Trophoblast cell (in vitro differentiated cells and primary cell): ENCODE data around the gene SFXN5.

ENCODE experiments used
- DNase-seq, 2 donors: peaks; one replicate each; pipeline ENCODE4 v3.0.0-alpha.2; 2016
- H2AFZ ChIP-seq: 2 replicates; pipeline ENCODE4 v1.6.1; 2013; ENCODE audit warnings: low read length, moderate library complexity, mild to moderate bottlenecking; ENCODE audit not compliant: insufficient read depth, poor library complexity
- H2AK5ac ChIP-seq: 2 replicates; pipeline ENCODE4 v1.6.1; 2013; ENCODE audit warnings: mild to moderate bottlenecking, low read length
- H2BK120ac ChIP-seq: 2 replicates; pipeline ENCODE4 v1.6.1; 2013; ENCODE audit warnings: low read length, mild to moderate bottlenecking, moderate library complexity; ENCODE audit not compliant: insufficient read depth, poor library complexity
- H2BK12ac ChIP-seq: 2 replicates; pipeline ENCODE4 v1.6.1; 2013; ENCODE audit warnings: mild to moderate bottlenecking, low read length, moderate library complexity
- H2BK5ac ChIP-seq: 2 replicates; pipeline ENCODE4 v1.6.1; 2013; ENCODE audit warnings: low read length, low read depth, moderate library complexity, mild to moderate bottlenecking; ENCODE audit not compliant: poor library complexity
- H3K14ac ChIP-seq: 2 replicates; pipeline ENCODE4 v1.6.1; 2013; ENCODE audit warnings: mild to moderate bottlenecking, low read length
- H3K18ac ChIP-seq: 2 replicates; pipeline ENCODE4 v1.6.1; 2013; ENCODE audit warnings: mild to moderate bottlenecking, low read length
- H3K23ac ChIP-seq: 2 replicates; pipeline ENCODE4 v1.6.1; 2013; ENCODE audit warnings: low read length
- H3K27ac ChIP-seq: 2 replicates; pipeline ENCODE4 v1.5.1; 2013; ENCODE audit warnings: low read depth, mild to moderate bottlenecking, inconsistent platforms, low read length, moderate library complexity
- H3K27me3 ChIP-seq: 2 replicates; pipeline ENCODE4 v1.6.1; 2013; ENCODE audit warnings: inconsistent platforms, mild to moderate bottlenecking, low read length, moderate library complexity; ENCODE audit not compliant: insufficient read depth
- H3K36me3 ChIP-seq, 2 experiments: 1 replicate in 1 of 2; 2 replicates in 1 of 2; pipeline ENCODE4 v1.6.1; 2013; ENCODE audit warnings: low read length in 2 of 2, mild to moderate bottlenecking in 2 of 2, moderate library complexity in 1 of 2; ENCODE audit not compliant: insufficient read depth in 2 of 2, control insufficient read depth in 1 of 2
- H3K4ac ChIP-seq: 2 replicates; pipeline ENCODE4 v1.6.1; 2013; ENCODE audit warnings: low read depth, mild to moderate bottlenecking, low read length, moderate library complexity
- H3K4me1 ChIP-seq, 2 experiments: 1 replicate in 1 of 2; 2 replicates in 1 of 2; pipeline ENCODE4 v1.6.1; 2013; ENCODE audit warnings: low read length in 2 of 2, mild to moderate bottlenecking in 2 of 2, moderate library complexity in 1 of 2; ENCODE audit not compliant: insufficient read depth in 2 of 2, control insufficient read depth in 1 of 2
- H3K4me2 ChIP-seq: 2 replicates; pipeline ENCODE4 v1.6.1; 2013; ENCODE audit warnings: inconsistent platforms, mild to moderate bottlenecking, low read length, moderate library complexity
- H3K4me3 ChIP-seq: 2 replicates; pipeline ENCODE4 v1.5.1; 2013; ENCODE audit warnings: mild to moderate bottlenecking, low read depth, low read length, inconsistent platforms
- H3K79me1 ChIP-seq: one replicate; pipeline ENCODE4 v1.6.1; 2013; ENCODE audit warnings: low read length
- H3K79me2 ChIP-seq: 2 replicates; pipeline ENCODE4 v1.6.1; 2013; ENCODE audit warnings: low read length, mild to moderate bottlenecking; ENCODE audit not compliant: control insufficient read depth, insufficient read depth, poor library complexity
- H3K9ac ChIP-seq: 2 replicates; pipeline ENCODE4 v1.6.1; 2013; ENCODE audit warnings: mild to moderate bottlenecking, low read length
- H3K9me3 ChIP-seq: 2 replicates; pipeline ENCODE4 v1.6.1; 2013; ENCODE audit warnings: low read depth, mild to moderate bottlenecking, control low read depth, inconsistent platforms, low read length; ENCODE audit not compliant: insufficient read depth
- H4K12ac ChIP-seq: 2 replicates; pipeline ENCODE4 v1.6.1; 2013; ENCODE audit warnings: low read depth, mild to moderate bottlenecking, low read length, moderate library complexity
- H4K8ac ChIP-seq: 2 replicates; pipeline ENCODE4 v1.6.1; 2013; ENCODE audit warnings: low read depth, mild to moderate bottlenecking, low read length, moderate library complexity
- H4K91ac ChIP-seq: one replicate; pipeline ENCODE4 v1.6.1; 2013; ENCODE audit warnings: low read depth, mild to moderate bottlenecking, low read length, moderate library complexity
- WGBS: extraction: QIAGEN DNeasy Blood & Tissue Kit; methylation state at CpG from one replicate; pipeline ENCODE4 v1.1.7; 2013; ENCODE audit warnings: missing lambda C conversion rate; ENCODE audit not compliant: insufficient read length, insufficient coverage; ENCODE audit errors: extremely low coverage; 5-methylcytosine and 5-hydroxymethylcytosine counted together

Gene SFXN5

DNA sequence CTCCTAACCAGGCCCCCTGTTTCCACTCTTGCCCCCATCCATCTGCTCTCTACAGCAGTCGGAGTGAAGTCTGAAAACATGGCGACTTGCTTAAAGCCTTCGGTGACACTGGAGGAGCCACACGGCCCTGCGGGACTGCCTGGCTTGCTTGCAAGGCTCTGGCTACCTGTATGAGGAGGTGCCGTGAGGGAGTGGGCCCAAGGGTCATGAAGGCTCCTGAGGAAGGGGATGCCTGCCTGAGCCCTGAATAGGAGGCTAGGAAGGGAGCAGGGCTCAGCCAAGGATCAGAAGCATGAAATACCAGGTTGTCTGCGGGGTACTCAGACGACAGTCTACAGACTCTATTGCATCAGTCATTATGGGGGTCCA, 78.8 kb downstream of the SFXN5 start:
- WGBS, result no CpG with 5 or more reads among the region's 8 CpGs
- H3K9ac ChIP-seq, result no peak overlapping the region
- no peak overlapping the region for H4K8ac ChIP-seq
- H3K9me3 ChIP-seq, result no peaks in the 10 kb centered on the region
- no peak overlapping the region for H4K91ac ChIP-seq
- no peak overlapping the region for H3K14ac ChIP-seq
- H3K18ac ChIP-seq, result no peak overlapping the region
- no peak overlapping the region for H3K27ac ChIP-seq
- no peak overlapping the region for H3K4ac ChIP-seq
- H2AFZ ChIP-seq, result no peak overlapping the region
- peaks cover 6 to 8% of the 10 kb centered on the region in 2 experiments for H3K4me1 ChIP-seq
- DNase-seq, result no peak
- no peak overlapping the region for H3K4me3 ChIP-seq
- no peak overlapping the region for H3K4me2 ChIP-seq
- no peak overlapping the region for H2BK5ac ChIP-seq
- peak overlapping the region; percentile 8 for H2BK12ac ChIP-seq
- peaks cover 0 to 3% of the 10 kb centered on the region in 2 experiments for H3K36me3 ChIP-seq
- peak overlapping the region; percentile 6 for H2AK5ac ChIP-seq
- H4K12ac ChIP-seq, result no peak overlapping the region
- H3K79me2 ChIP-seq, result no peaks in the 10 kb centered on the region
- peaks cover 2% of the 10 kb centered on the region for H3K79me1 ChIP-seq
- no peak overlapping the region for H3K23ac ChIP-seq
- no peaks in the 10 kb centered on the region for H3K27me3 ChIP-seq
- no peak overlapping the region for H2BK120ac ChIP-seq

DNA sequence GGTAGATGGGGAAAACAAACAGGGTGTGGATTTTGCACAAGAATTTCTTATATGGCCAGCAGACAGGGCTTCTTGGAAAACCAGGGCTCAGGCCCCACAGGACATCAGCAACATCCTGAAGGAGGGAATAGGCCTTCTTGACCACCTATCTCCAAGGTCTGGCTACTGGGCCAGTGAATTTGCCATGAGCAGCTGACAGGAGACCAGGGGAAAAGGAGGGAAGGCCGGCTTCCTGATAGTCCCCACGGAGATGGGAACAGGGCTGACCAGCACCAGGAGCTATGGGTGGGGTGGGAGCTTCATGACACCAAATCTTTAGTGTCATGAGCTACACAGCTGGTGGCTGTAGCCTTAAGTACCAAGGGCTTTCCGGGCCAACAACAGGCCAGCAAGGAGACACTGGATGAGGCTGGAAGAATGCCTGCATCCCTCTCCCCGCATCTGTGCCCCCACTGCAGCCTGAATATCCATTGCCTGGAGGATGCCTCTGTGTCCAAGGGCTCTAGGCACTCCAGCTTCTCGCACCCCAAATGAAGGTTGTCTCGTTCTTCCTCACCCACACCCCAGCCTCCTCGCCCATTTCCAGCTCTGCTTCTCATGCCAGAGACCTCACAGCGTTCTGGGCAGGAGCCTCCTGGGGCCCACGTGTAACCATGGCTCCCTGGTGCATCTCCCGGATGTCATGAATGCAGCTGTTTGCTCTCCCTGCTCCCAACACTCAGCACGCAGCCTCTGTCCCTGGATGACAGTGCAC, 79.4 kb downstream of the SFXN5 start:
- Histone ChIP-seq H2AFZ (no peak overlapping the region), H4K12ac (no peak overlapping the region), H3K9ac (no peak overlapping the region), H4K91ac (no peak overlapping the region), H3K4me3 (no peak overlapping the region), H2BK12ac (no peak overlapping the region), H3K27ac (no peak overlapping the region), H2AK5ac (no peak overlapping the region), H3K4me2 (no peak overlapping the region), H4K8ac (no peak overlapping the region), H3K79me1 (peaks cover 2% of the 10 kb centered on the region), H3K23ac (no peak overlapping the region), H3K14ac (no peak overlapping the region), H3K27me3 (no peaks in the 10 kb centered on the region), H3K79me2 (no peaks in the 10 kb centered on the region), H3K4ac (no peak overlapping the region), H3K4me1 (peaks cover 6 to 8% of the 10 kb centered on the region in 2 experiments), H2BK120ac (no peak overlapping the region), H3K9me3 (no peaks in the 10 kb centered on the region), H2BK5ac (no peak overlapping the region), H3K18ac (no peak overlapping the region), H3K36me3 (peaks cover 0 to 3% of the 10 kb centered on the region in 2 experiments)
- no peak for DNase-seq
- no CpG with 5 or more reads among the region's 11 CpGs for WGBS

DNA sequence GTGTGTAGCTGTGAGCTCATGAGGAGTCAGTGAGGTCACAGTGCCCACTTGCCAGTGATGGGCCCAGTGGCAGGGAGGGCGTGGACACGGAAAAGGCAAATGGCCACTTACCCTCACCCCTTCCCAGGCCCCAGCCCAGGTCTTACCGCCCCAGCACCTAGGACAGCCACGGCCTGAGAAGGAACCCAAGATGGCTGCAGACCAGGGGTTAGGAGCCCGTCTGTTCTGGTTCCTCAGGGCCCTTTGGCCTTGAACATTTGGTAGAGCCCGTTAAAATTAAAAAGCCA, 80.1 kb downstream of the SFXN5 start:
- Histone ChIP-seq H4K12ac (no peak overlapping the region), H3K14ac (no peak overlapping the region), H3K9ac (no peak overlapping the region), H3K9me3 (no peaks in the 10 kb centered on the region), H4K91ac (no peak overlapping the region), H3K4me3 (no peak overlapping the region), H2AFZ (no peak overlapping the region), H3K4me2 (no peak overlapping the region), H3K4me1 (peaks cover 7 to 8% of the 10 kb centered on the region in 2 experiments), H3K23ac (no peak overlapping the region), H2BK5ac (no peak overlapping the region), H3K27ac (no peak overlapping the region), H2AK5ac (no peak overlapping the region), H3K79me1 (peaks cover 2% of the 10 kb centered on the region), H4K8ac (no peak overlapping the region), H3K18ac (no peak overlapping the region), H3K27me3 (no peaks in the 10 kb centered on the region), H3K36me3 (peaks cover 0 to 3% of the 10 kb centered on the region in 2 experiments), H3K79me2 (no peaks in the 10 kb centered on the region), H2BK120ac (no peak overlapping the region), H2BK12ac (no peak overlapping the region), H3K4ac (no peak overlapping the region)
- WGBS, result no CpG with 5 or more reads among the region's 6 CpGs
- no peak for DNase-seq

DNA sequence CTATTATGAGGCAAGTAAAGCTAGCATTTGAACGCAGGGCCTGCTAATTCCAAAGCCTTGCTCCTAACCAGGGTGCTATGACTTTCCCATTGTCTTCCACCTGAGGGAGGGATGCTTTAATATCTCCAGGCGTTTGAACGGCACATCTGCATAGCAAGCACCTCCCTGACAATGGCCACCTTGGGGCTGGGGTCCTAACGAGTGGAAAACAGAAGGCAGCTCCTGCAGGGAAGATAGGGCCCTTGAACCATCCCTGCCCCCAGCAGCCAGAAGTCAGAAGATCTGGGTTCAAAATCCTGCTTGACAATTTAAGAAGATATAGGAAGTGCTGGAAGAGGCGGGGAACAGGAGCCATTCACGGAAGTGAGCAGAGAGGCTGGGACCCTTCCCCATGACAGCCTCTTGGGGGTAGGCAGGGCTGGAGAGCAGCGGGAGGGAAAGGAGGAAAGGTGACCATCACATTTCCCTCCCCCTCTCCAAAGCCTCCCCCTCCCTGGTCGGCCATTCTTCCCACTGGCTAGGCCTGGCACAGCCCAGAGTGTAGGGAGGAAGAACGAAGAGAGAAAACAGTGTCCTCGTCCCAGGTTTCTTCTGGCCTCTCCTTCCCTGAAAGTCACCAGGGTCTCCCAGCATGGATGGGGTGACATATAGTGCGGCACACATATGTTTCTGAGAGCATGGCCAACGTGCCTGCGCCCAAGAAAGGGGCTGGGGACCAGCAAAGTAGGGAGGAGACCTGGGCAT, 80.6 kb downstream of the SFXN5 start:
- Histone ChIP-seq H3K9ac (no peak overlapping the region), H3K79me2 (no peaks in the 10 kb centered on the region), H2BK5ac (no peak overlapping the region), H3K14ac (no peak overlapping the region), H2AK5ac (no peak overlapping the region), H3K4ac (no peak overlapping the region), H3K9me3 (no peaks in the 10 kb centered on the region), H4K91ac (no peak overlapping the region), H2BK120ac (no peak overlapping the region), H3K4me3 (no peak overlapping the region), H3K27me3 (no peaks in the 10 kb centered on the region), H4K8ac (no peak overlapping the region), H3K4me1 (peaks cover 8% of the 10 kb centered on the region in 2 experiments), H3K23ac (no peak overlapping the region), H2AFZ (no peak overlapping the region), H3K36me3 (peaks cover 0 to 3% of the 10 kb centered on the region in 2 experiments), H4K12ac (no peak overlapping the region), H3K27ac (no peak overlapping the region), H2BK12ac (no peak overlapping the region), H3K4me2 (no peak overlapping the region), H3K79me1 (peaks cover 2% of the 10 kb centered on the region), H3K18ac (no peak overlapping the region)
- WGBS, result no CpG with 5 or more reads among the region's 13 CpGs
- DNase-seq, result no peak
